ENCODE data around the gene CCDC148.

The CCDC148 gene

GRCh38 chr2:158489366-158490112 lies 33.0 kb upstream of the CCDC148 start:
- TF ChIP-seq CTCF (IDR thresholded peaks at IDR 0.05; ENCODE audit: extremely low read depth, missing control alignments): no peak
- DNase-seq (ENCODE audit: low spot score): no peak

- DNase-seq (ENCODE audit: low spot score): no peak
- TF ChIP-seq CTCF (IDR thresholded peaks at IDR 0.05; ENCODE audit: extremely low read depth, missing control alignments): no peak
These were observed 32.1 kb upstream of the CCDC148 start for GRCh38 chr2:158488442-158489216.

- DNase-seq (ENCODE audit: low spot score): no peak
- TF ChIP-seq CTCF (IDR thresholded peaks at IDR 0.05; ENCODE audit: extremely low read depth, missing control alignments): no peak
These were observed 30.9 kb upstream of the CCDC148 start for GRCh38 chr2:158487419-158487818.

GRCh38 chr2:158486970-158487325 lies 30.4 kb upstream of the CCDC148 start:
- no peak for TF ChIP-seq CTCF (IDR thresholded peaks at IDR 0.05; ENCODE audit: extremely low read depth, missing control alignments)
- DNase-seq (ENCODE audit: low spot score): no peak

GRCh38 chr2:158486150-158486969 lies 29.8 kb upstream of the CCDC148 start:
- no peak for DNase-seq (ENCODE audit: low spot score)
- TF ChIP-seq CTCF (IDR thresholded peaks at IDR 0.05; ENCODE audit: extremely low read depth, missing control alignments): no peak

GRCh38 chr2:158484892-158485556 lies 28.5 kb upstream of the CCDC148 start:
- DNase-seq (ENCODE audit: low spot score): peak; percentile 25
- TF ChIP-seq CTCF (IDR thresholded peaks at IDR 0.05; ENCODE audit: extremely low read depth, missing control alignments): no peak

Measured in GM20000 (cell line).